Upper lobe of left lung (tissue), 6 donors: ENCODE results near the gene MRPL22. TPM values are rescaled to one million over a fixed set of nuclear protein-coding genes. Genes with fewer than 3 reads are reported as not detected.

ENCODE experiments used
- ATAC-seq, 2 donors: fragments of 200-7000 bp; cut with Tn5 transposase; one replicate each; pipeline ENCODE4 v1.9.1; 2022; ENCODE audit warnings: mild to moderate bottlenecking in 2 of 2, moderate library complexity in 2 of 2; ENCODE audit not compliant: low FRiP score in 2 of 2
- DNase-seq, 2 donors: peaks; one replicate each; pipeline ENCODE4 v3.0.0-alpha.2; 2019 to 2020
- H3K27ac ChIP-seq, 4 donors: fragments of 200-600 bp; sonication (generic); one replicate each; pipeline ENCODE4 v1.5.1; 2016 to 2019
- H3K27me3 ChIP-seq, 4 donors: fragments of 200-600 bp; sonication (generic); one replicate each; pipeline ENCODE4 v1.5.1; 2017 to 2019
- H3K36me3 ChIP-seq, 4 donors: fragments of 200-600 bp; sonication (generic); one replicate each; pipeline ENCODE4 v1.5.1; 2016 to 2019
- H3K4me1 ChIP-seq, 4 donors: fragments of 200-600 bp; sonication (generic); one replicate each; pipeline ENCODE4 v1.5.1; 2018 to 2019
- H3K4me3 ChIP-seq, 4 donors: fragments of 200-600 bp; sonication (generic); one replicate each; pipeline ENCODE4 v1.5.1; 2017 to 2019; ENCODE audit warnings: mild to moderate bottlenecking in 2 of 4, moderate library complexity in 1 of 4
- H3K9me3 ChIP-seq, 4 donors: fragments of 200-600 bp; sonication (generic); one replicate each; pipeline ENCODE4 v1.5.1; 2018 to 2019
- EP300 ChIP-seq, 4 donors: sonication (generic); formaldehyde crosslinking; IDR thresholded peaks; one replicate each; pipeline ENCODE4 v1.5.1; 2017; ENCODE audit warnings: antibody characterized with exemption in 4 of 4, control low read depth in 2 of 4
- POLR2A ChIP-seq, 4 donors: fragments of 450-650 bp; IDR thresholded peaks; one replicate each; pipeline ENCODE4 v1.5.1; 2016 to 2017; ENCODE audit warnings: antibody characterized with exemption in 4 of 4, mild to moderate bottlenecking in 2 of 4
- POLR2AphosphoS5 ChIP-seq, 2 donors: sonication (generic); formaldehyde crosslinking; IDR thresholded peaks; one replicate each; pipeline ENCODE4 v1.5.1; 2017; ENCODE audit warnings: antibody characterized with exemption in 2 of 2
- WGBS, 2 donors: methylation state at CpG; one replicate each; pipeline ENCODE4 v1.1.5; 2017 to 2018; 5-methylcytosine and 5-hydroxymethylcytosine counted together
- total RNA-seq, 6 donors: library from RNA; depleted of rRNA in 4 of 6; stranded (reverse); fragments of >200 nt in 4 of 6; gene quantifications; one replicate each; pipeline versions ENCODE4 v1.1.0 to v1.2.1, GENCODE V29; 2016 to 2021
- TF ChIP-seq, protein P1 (sequence below), 6 experiments: fragments of 450-650 bp in 4 of 6; fragments of 200-600 bp in 2 of 6; sonication (generic) in 2 of 6; IDR thresholded peaks; one replicate each; pipeline ENCODE4 v1.5.1; 2016 to 2019; ENCODE audit warnings: antibody characterized with exemption in 6 of 6
- donor health status: DM: no; HTN: no; CAD: no; lungs with moderate emphysema.
- donor health status: DM: no; HTN: yes; CAD: no; lungs with severe emphysema.

The MRPL22 gene
- total RNA-seq, 6 donors from 2014 or later, result 7.3 to 34.0 (median 30.3) TPM

DNA sequence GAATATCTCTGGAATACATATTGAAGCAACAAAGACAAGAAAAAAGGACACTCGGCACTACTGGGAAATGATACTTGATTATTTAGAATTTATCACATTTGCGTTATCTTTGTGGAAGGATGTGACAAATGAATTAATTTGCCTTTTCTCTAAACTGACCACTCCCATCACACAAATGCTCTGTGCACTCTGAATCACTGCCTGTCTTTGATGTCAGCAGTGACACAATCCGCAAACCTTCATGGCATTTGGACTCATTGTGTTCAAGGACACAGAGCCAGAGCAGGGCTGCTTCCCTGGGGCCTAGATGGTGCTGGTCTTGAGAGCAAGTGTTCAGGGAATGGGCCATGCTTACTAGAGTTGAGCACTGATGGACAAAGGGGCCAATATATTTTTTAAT, 67.8 kb downstream of the MRPL22 start:
- DNase-seq (no peak), ATAC-seq (no peak)
- WGBS, 2 donors, result 81 to 85% methylated on average over 3 of the region's 3 CpGs
- Histone ChIP-seq H3K4me1 (no peaks in the 10 kb centered on the region), H3K27me3 (no peaks in the 10 kb centered on the region), H3K27ac (no peak overlapping the region), H3K4me3 (no peak overlapping the region), H3K9me3 (no peaks in the 10 kb centered on the region), H3K36me3 (no peaks in the 10 kb centered on the region)
- TF ChIP-seq EP300 (IDR thresholded peaks at IDR 0.05), result no peak
- no peak for TF ChIP-seq POLR2AphosphoS5 (IDR thresholded peaks at IDR 0.05)
- TF ChIP-seq, protein P1, sequence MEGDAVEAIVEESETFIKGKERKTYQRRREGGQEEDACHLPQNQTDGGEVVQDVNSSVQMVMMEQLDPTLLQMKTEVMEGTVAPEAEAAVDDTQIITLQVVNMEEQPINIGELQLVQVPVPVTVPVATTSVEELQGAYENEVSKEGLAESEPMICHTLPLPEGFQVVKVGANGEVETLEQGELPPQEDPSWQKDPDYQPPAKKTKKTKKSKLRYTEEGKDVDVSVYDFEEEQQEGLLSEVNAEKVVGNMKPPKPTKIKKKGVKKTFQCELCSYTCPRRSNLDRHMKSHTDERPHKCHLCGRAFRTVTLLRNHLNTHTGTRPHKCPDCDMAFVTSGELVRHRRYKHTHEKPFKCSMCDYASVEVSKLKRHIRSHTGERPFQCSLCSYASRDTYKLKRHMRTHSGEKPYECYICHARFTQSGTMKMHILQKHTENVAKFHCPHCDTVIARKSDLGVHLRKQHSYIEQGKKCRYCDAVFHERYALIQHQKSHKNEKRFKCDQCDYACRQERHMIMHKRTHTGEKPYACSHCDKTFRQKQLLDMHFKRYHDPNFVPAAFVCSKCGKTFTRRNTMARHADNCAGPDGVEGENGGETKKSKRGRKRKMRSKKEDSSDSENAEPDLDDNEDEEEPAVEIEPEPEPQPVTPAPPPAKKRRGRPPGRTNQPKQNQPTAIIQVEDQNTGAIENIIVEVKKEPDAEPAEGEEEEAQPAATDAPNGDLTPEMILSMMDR (IDR thresholded peaks at IDR 0.05), result no peak
- TF ChIP-seq POLR2A (IDR thresholded peaks at IDR 0.05), result no peak

DNA sequence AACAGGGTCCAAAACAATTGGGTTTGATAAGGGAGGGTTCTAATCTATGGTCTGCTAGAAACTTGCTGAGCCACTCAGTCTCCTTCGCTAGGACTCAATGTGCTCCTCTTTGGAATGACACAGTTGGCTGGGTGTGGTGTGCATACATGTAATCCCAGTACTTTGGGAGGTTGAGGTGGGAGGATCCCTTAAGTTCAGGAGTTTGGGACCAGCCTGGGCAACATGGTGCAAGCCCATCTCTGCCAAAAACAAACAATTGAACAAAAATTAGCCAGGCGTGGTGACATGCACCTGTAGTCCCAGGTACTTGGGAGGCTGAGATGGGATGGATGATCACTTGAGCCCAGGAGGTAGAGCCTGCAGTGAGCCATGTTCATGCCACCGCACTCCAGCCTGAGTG, 70.0 kb downstream of the MRPL22 start:
- Histone ChIP-seq H3K9me3 (no peaks in the 10 kb centered on the region), H3K36me3 (no peaks in the 10 kb centered on the region), H3K4me3 (no peak overlapping the region), H3K27me3 (no peaks in the 10 kb centered on the region), H3K4me1 (no peaks in the 10 kb centered on the region), H3K27ac (no peak overlapping the region)
- TF ChIP-seq POLR2A (IDR thresholded peaks at IDR 0.05) (no peak), EP300 (IDR thresholded peaks at IDR 0.05) (no peak), POLR2AphosphoS5 (IDR thresholded peaks at IDR 0.05) (no peak)
- TF ChIP-seq, protein P1 (IDR thresholded peaks at IDR 0.05), result no peak
- no peak for ATAC-seq
- WGBS, 2 donors, result 92 to 94% methylated on average over 3 of the region's 3 CpGs
- DNase-seq, result no peak

DNA sequence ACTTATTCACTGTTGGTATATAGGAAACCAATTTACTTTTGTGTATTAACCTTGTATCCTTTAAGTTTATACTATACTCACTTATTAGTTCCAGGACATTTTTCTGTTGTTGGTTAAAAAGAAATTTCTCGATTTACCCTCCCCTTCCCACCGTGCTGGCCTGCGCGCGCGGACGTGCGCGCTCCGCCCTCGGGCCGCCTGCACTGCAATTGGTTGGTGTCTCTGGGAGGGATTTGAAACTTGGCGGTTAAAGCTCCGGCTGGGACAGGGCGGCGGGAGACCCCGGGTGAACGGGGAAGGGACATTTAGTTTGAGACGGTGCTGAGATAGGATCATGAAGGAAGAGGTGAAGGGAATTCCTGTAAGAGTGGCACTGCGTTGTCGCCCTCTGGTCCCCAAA, 72.7 kb downstream of the MRPL22 start, which contains the start of gene KIF4B:
TSS of gene KIF4B (plus strand) at position 230 of the 400 bp plus-strand sequence. CDS start at position 335, 105 bp downstream.
- H3K9me3 ChIP-seq, result no peaks in the 10 kb centered on the region
- no peak within 1 kb of the TSS for H3K4me3 ChIP-seq
- ATAC-seq, result no peak
- no peaks in the 10 kb centered on the region for H3K27me3 ChIP-seq
- no peaks in the 10 kb centered on the region for H3K4me1 ChIP-seq
- TF ChIP-seq POLR2A (IDR thresholded peaks at IDR 0.05) (no peak), EP300 (IDR thresholded peaks at IDR 0.05) (no peak), POLR2AphosphoS5 (IDR thresholded peaks at IDR 0.05) (no peak)
- TF ChIP-seq, protein P1 (IDR thresholded peaks at IDR 0.05), result no peak
- WGBS, 2 donors, result 93 to 96% methylated on average over 21 of the region's 21 CpGs
- peak in 1 of 2 donors; percentile 73 for DNase-seq
- no peak within 1 kb of the TSS for H3K27ac ChIP-seq
- H3K36me3 ChIP-seq, result no peaks in the 10 kb centered on the region

DNA sequence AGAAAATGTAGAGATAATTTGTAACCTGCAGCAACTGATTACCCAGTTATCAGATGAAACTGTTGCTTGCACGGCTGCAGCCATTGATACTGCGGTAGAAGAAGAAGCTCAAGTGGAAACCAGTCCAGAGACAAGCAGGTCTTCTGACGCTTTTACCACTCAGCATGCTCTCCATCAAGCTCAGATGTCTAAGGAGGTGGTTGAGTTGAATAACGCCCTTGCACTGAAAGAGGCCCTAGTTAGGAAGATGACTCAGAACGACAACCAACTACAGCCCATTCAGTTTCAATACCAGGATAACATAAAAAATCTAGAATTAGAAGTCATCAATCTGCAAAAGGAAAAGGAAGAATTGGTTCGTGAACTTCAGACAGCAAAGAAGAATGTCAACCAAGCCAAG, 74.4 kb downstream of the MRPL22 start:
- no peak overlapping the region for H3K27ac ChIP-seq
- no peak for ATAC-seq
- no peak for DNase-seq
- H3K36me3 ChIP-seq, result no peaks in the 10 kb centered on the region
- H3K4me1 ChIP-seq, result no peaks in the 10 kb centered on the region
- no peaks in the 10 kb centered on the region for H3K27me3 ChIP-seq
- no peaks in the 10 kb centered on the region for H3K9me3 ChIP-seq
- no peak for TF ChIP-seq EP300 (IDR thresholded peaks at IDR 0.05)
- no peak for TF ChIP-seq POLR2A (IDR thresholded peaks at IDR 0.05)
- no peak for TF ChIP-seq POLR2AphosphoS5 (IDR thresholded peaks at IDR 0.05)
- TF ChIP-seq, protein P1 (IDR thresholded peaks at IDR 0.05), result no peak
- no peak overlapping the region for H3K4me3 ChIP-seq
- WGBS, 2 donors, result 65 to 90% methylated on average over 6 of the region's 6 CpGs

DNA sequence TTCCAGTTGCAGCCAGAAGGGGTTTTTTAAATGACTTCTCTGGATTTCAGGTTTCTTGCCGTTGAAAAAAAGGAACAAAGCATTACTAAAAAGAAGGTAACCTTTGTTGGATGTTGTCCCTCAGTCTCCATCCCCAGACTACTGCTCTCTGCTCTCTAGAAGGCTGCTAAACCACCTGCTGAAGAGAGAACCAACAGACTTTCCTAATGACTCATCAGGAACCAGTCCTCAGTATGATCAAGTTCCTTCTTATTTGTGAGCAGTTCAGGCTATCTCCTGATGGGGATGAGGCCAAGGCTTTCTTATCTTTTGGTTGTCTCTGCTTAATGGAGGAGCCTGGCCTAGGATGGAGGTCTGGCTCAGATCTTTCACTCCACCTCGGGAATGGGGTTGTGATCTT, 76.7 kb downstream of the MRPL22 start:
- no peak overlapping the region for H3K4me3 ChIP-seq
- no peaks in the 10 kb centered on the region for H3K4me1 ChIP-seq
- DNase-seq (no peak), ATAC-seq (no peak)
- H3K36me3 ChIP-seq, result no peaks in the 10 kb centered on the region
- no peaks in the 10 kb centered on the region for H3K27me3 ChIP-seq
- H3K27ac ChIP-seq, result no peak overlapping the region
- H3K9me3 ChIP-seq, result no peaks in the 10 kb centered on the region
- no peak for TF ChIP-seq POLR2AphosphoS5 (IDR thresholded peaks at IDR 0.05)
- 66 to 71% methylated on average over 2 of the region's 2 CpGs for WGBS, 2 donors

Other genes with a start within 250 kb of the MRPL22 start
- gene LARP1, start 185.7 kb upstream of the MRPL22 start, total RNA-seq, result 100 to 1,000 TPM; 107 to 154 (median 129) TPM
- gene FAXDC2, start 90.5 kb upstream of the MRPL22 start, total RNA-seq, result 100 to 1,000 TPM in 1 of 6 donors, 10 to 100 TPM in 5; 41.7 to 147 (median 60.2) TPM
- gene CNOT8, start 82.4 kb upstream of the MRPL22 start, total RNA-seq, result 100 to 1,000 TPM in 1 of 6 donors, 10 to 100 TPM in 5; 54.5 to 189 (median 87.6) TPM
- 10 to 100 TPM in 5 of 6 donors, 1 to 10 TPM in 1; 6.5 to 15.6 (median 14.9) TPM for gene GEMIN5, start 2.9 kb upstream of the MRPL22 start, total RNA-seq
- gene KIF4B, start 72.7 kb downstream of the MRPL22 start, total RNA-seq, result under 1 TPM in 4 of 6 donors, not detected in 2; 0.07 to 0.30 (median 0.12) TPM